Activated T-cell treated with anti-CD3 and anti-CD28 coated beads, Interleukin-2, amount 50 U/mL, for 48 hours (primary cell): ENCODE results near the gene RICTOR.

Experiments
- DNase-seq, 2 experiments: peaks; one replicate each; pipeline ENCODE4 v3.0.0-alpha.2; 2020

Gene RICTOR

GRCh38 chr5:38932854-38933408 lies 141.3 kb downstream of the RICTOR start:
- no peak for DNase-seq

- DNase-seq, result no peak
These were observed 142.5 kb downstream of the RICTOR start for GRCh38 chr5:38931731-38932130.

- no peak for DNase-seq
These were observed 144.4 kb downstream of the RICTOR start for GRCh38 chr5:38929838-38930237.

GRCh38 chr5:38927470-38927869 lies 146.7 kb downstream of the RICTOR start:
- no peak for DNase-seq

GRCh38 chr5:38926121-38926520 lies 148.1 kb downstream of the RICTOR start:
- DNase-seq, result no peak

- DNase-seq, result no peak
These were observed 148.9 kb downstream of the RICTOR start for GRCh38 chr5:38925154-38925925.

- DNase-seq, result no peak
These were observed 150.3 kb downstream of the RICTOR start for GRCh38 chr5:38923661-38924451.

GRCh38 chr5:38922199-38922598 lies 152.0 kb downstream of the RICTOR start:
- DNase-seq, result peak; percentile 61 to 62

GRCh38 chr5:38921174-38921573 lies 153.0 kb downstream of the RICTOR start:
- no peak for DNase-seq

GRCh38 chr5:38916802-38917201 lies 157.4 kb downstream of the RICTOR start:
- no peak for DNase-seq

- no peak for DNase-seq
These were observed 160.5 kb downstream of the RICTOR start for GRCh38 chr5:38913714-38914113.

- DNase-seq, result no peak
These were observed 162.3 kb downstream of the RICTOR start for GRCh38 chr5:38911933-38912332.

GRCh38 chr5:38906503-38906902 lies 167.7 kb downstream of the RICTOR start:
- no peak for DNase-seq

- DNase-seq, result no peak
These were observed 168.7 kb downstream of the RICTOR start for GRCh38 chr5:38905516-38905915.

GRCh38 chr5:38899936-38900335 lies 174.3 kb downstream of the RICTOR start:
- no peak for DNase-seq

GRCh38 chr5:38896760-38897159 lies 177.4 kb downstream of the RICTOR start:
- DNase-seq, result no peak

GRCh38 chr5:38892363-38892762 lies 181.8 kb downstream of the RICTOR start:
- DNase-seq, result no peak

- DNase-seq, result no peak
These were observed 182.6 kb downstream of the RICTOR start for GRCh38 chr5:38891563-38891962.

- no peak for DNase-seq
These were observed 184.8 kb downstream of the RICTOR start for GRCh38 chr5:38889424-38889823.

GRCh38 chr5:38888041-38888440 lies 186.2 kb downstream of the RICTOR start:
- DNase-seq, result no peak
